Stimulated activated CD8-positive, alpha-beta memory T cell treated with anti-CD3 and anti-CD28 coated beads, Interleukin-15, amount 100 ng/mL, for 1 hour (primary cell): Measurements from ENCODE around the gene EDARADD.

Experiments
- DNase-seq: peaks from one replicate; pipeline ENCODE4 v3.0.0-alpha.2; 2020; ENCODE audit warnings: low read depth

Gene EDARADD

GRCh38 chr1:236516929-236517704 lies 123.0 kb downstream of the EDARADD start:
- DNase-seq = no peak

- DNase-seq = no peak
Observed at GRCh38 chr1:236518322-236518721, 124.2 kb downstream of the EDARADD start.

- no peak for DNase-seq
Observed at GRCh38 chr1:236520445-236521005, 126.4 kb downstream of the EDARADD start.

GRCh38 chr1:236522937-236523703 lies 129.0 kb downstream of the EDARADD start:
- DNase-seq = no peak

DNA sequence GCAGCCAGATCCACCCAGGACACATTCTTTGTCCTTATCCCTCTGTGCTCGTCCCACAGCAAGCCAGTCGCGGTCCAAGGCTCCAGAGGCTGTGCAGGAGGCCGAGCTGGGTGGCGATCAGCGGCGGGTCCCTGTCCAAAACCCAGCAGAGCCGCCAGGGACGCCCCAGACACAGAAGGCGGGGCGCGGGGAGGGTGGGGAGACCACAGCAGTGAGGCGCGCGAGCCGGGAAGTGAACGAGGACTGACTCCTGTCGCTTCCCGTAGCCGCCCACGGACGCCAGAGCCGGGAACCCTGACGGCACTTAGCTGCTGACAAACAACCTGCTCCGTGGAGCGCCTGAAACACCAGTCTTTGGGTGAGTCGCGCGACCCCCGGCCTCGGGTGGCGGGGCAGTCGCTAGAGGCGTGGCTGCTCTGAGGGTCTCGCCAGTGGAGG lies 129.6 kb downstream of the EDARADD start, which contains the start of gene LGALS8:
Gene LGALS8, plus strand, starts transcription at position 279 of the 438 bp plus-strand sequence. CDS start 2,089 bp downstream, outside the sequence.
- DNase-seq = peak; percentile 66

DNA sequence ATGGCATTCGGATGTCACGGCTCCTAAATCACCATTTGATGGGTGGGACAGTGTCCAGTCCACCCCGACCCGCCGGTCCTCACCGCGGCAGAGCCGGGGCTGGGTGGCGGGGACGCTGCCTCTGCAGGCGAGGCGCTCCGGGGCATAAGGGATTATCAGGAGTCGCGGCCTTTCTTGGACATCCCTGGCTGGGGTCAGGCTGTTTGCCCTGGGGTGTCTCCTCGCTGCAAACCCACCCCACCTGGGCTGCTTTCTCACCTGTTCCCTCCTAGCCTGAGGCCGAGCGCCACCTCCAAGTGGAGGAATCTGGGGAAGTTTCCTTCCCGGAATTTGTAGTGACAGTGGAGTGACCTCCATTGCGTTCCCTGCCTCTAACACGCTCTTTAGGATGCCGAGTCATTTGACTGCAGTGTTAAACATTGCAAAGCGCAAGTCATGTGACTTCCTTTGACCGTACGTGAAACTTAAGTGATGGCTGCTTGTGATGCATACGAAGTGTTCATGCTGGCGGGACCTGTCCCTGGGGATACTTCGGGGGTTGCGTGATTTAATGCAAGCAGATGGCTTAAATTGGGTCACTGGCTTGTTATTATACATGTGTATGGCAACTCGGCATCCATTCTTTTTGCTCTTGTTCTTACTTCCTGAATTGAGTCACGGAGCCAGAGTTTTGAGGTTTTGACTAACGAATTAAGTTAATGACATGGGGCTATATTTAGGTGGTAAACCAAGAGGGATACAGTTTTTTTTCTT lies 130.2 kb downstream of the EDARADD start:
- peak; percentile 27 for DNase-seq

DNA sequence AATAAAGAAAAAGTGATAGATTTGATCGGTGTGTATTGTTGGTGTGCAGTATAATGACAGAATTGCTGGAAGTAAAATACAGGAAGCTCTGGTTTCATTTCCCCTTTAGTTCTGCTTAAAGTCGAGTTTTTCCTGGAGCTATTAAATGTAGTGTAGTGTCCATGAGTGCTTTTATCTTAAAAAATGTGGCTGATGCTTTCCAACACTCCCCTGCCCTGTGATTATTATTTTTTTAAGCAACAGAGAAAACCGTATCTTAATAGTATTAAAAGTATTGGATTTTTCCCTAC lies 130.8 kb downstream of the EDARADD start:
- DNase-seq = no peak

GRCh38 chr1:236526079-236526478 lies 132.0 kb downstream of the EDARADD start:
- no peak for DNase-seq

DNA sequence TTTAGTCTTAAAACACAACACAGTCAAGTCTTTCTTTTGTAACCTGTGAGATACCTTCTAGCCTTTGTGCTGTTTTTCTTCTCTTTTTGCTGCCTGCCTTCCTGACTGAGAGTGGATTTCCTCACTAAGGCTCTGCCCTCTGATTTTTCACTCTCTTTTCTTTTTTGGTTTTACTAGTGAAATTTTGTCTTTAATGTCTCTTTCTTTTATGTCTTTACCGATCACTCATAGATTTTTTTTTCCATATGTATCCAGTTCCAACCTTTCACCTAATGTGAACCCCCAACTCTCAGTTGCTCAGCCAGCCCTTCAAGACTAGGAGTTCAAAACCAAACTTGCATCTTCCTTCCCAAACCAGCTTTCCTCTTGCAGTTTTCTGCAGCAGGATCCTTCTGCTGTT lies 136.2 kb downstream of the EDARADD start:
- no peak for DNase-seq

DNA sequence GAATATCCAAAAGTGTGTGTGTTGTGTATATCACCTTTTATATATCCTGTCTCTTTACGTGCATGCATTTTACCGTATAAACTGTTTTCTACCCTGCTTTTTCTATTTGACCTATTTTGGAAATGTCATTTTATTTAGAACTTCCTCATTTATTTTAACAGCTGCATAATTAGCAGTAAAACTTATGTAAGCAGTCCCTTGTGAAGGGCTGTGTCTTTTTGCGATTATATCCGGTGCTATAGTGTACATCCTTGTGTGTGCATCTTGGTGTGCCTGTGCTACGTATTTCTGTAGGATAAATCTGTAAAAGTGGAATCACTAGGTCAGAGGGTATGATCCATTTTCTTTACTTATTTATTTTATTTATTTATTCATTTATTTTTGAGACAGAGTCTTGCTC lies 136.9 kb downstream of the EDARADD start:
- no peak for DNase-seq

GRCh38 chr1:236532850-236533249 lies 138.8 kb downstream of the EDARADD start:
- DNase-seq = no peak

GRCh38 chr1:236534151-236534651 lies 140.1 kb downstream of the EDARADD start:
- peak; percentile 9 for DNase-seq
